NCI-H524 treated with DMSO at 0.1 percent for 48 hours (cell line): ENCODE data around the gene STX3.
"Not testable (repeated sequence)": the region's sequence is repeated elsewhere in the genome, so short reads cannot be mapped to it uniquely, and the experiment has no call there.

ENCODE experiments used
- DNase-seq: peaks from one replicate; lab custom pipeline; 2025; lab: John Stamatoyannopoulos, UW

The STX3 gene

GRCh38 chr11:59758401-59759037 is 3.3 kb downstream of the STX3 start:
- DNase-seq: no peak

GRCh38 chr11:59759900-59760299 is 4.7 kb downstream of the STX3 start:
- DNase-seq: peak; percentile 60

- no peak for DNase-seq
These were observed 5.6 kb downstream of the STX3 start for GRCh38 chr11:59760771-59761170.

- peak; percentile 73 for DNase-seq
These were observed 6.8 kb downstream of the STX3 start for GRCh38 chr11:59761993-59762392.

GRCh38 chr11:59765068-59765735 is 10.0 kb downstream of the STX3 start:
- no peak for DNase-seq

GRCh38 chr11:59766542-59767224 is 11.5 kb downstream of the STX3 start:
- DNase-seq: peak; percentile 69

GRCh38 chr11:59767225-59767611 is 12.0 kb downstream of the STX3 start:
- no peak for DNase-seq

GRCh38 chr11:59769111-59769510 is 13.9 kb downstream of the STX3 start:
- no peak for DNase-seq

- DNase-seq: no peak
These were observed 14.7 kb downstream of the STX3 start for GRCh38 chr11:59769828-59770227.

GRCh38 chr11:59770319-59770718 is 15.1 kb downstream of the STX3 start:
- no peak for DNase-seq

- no peak for DNase-seq
These were observed 15.7 kb downstream of the STX3 start for GRCh38 chr11:59770869-59771268.

- DNase-seq: no peak
These were observed 16.4 kb downstream of the STX3 start for GRCh38 chr11:59771605-59772004.

GRCh38 chr11:59773083-59773440 is 17.9 kb downstream of the STX3 start:
- DNase-seq: no peak

- no peak for DNase-seq
These were observed 21.3 kb downstream of the STX3 start for GRCh38 chr11:59776210-59777066.

- DNase-seq: no peak
These were observed 21.9 kb downstream of the STX3 start for GRCh38 chr11:59777104-59777503.

GRCh38 chr11:59778122-59778521 is 22.9 kb downstream of the STX3 start:
- no peak for DNase-seq

GRCh38 chr11:59779487-59779886 is 24.3 kb downstream of the STX3 start:
- DNase-seq: no peak

GRCh38 chr11:59782080-59782479 is 26.9 kb downstream of the STX3 start:
- DNase-seq: no peak

- DNase-seq: no peak
These were observed 28.5 kb downstream of the STX3 start for GRCh38 chr11:59783632-59784090.

GRCh38 chr11:59784441-59784840 is 29.3 kb downstream of the STX3 start:
- not testable (repeated sequence) for DNase-seq

GRCh38 chr11:59785818-59786217 is 30.6 kb downstream of the STX3 start:
- no peak for DNase-seq

GRCh38 chr11:59787255-59787588 is 32.0 kb downstream of the STX3 start:
- DNase-seq: no peak

GRCh38 chr11:59787816-59788215 is 32.6 kb downstream of the STX3 start:
- no peak for DNase-seq
